ENCODE results near the gene FBXL7.

FBXL7 gene

DNA sequence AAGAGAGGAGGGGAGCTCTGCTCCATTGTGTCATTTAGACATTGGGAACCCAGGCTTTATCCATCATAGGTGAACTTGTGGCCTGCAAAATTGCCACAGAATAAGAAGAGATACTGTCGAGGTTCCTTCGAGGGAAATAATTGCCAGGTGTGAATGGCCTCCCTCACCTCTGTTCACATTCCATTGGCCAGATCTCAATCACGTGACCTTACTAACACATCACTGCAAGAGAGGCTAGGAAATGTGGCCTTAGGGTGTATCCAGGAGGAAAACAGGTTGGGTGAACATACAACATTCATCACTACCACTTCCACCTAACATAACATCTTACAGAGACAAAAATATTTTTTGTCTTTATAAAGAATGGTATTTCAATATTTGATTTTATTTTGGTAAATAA is 182.1 kb downstream of the FBXL7 start:
- no peak for DNase-seq

DNA sequence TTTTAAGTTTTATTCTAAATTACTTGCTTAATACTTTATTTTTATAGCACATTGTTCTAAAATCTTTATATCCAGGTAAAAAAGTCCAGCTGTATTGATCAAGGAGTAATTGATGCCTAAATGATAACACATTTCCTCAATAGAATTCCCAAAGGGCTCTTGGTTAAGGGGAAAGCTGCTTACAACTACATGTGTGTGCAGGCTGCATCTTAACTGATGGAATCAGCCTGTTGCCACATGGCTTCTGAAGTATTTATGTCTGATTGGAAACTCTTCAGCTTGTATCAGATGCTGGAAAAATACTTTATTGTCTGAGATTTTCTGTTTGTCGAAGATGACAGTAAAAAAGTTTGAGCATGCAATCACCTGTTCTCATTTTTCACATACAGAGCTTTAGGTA is 182.6 kb downstream of the FBXL7 start:
- no peak for DNase-seq

DNA sequence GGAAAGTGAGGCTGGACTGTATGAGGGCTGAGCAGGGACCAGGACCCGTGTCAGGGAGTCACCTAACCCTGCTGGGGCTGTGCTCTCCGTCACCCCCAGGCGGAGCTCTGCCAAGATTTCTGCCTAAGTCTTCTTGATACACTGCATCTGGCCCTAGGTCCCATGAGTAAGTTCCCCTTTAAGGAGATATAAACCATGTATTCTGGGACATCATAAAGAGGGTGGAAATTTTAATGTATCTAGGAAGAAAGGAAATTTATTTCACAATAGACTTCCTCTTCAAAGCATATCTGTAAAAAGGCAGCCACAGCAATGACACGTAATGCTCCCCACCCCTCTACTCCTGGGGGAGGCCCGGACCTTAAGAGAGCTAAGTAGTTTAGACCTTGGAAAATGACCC is 183.4 kb downstream of the FBXL7 start:
- DNase-seq, result no peak

DNA sequence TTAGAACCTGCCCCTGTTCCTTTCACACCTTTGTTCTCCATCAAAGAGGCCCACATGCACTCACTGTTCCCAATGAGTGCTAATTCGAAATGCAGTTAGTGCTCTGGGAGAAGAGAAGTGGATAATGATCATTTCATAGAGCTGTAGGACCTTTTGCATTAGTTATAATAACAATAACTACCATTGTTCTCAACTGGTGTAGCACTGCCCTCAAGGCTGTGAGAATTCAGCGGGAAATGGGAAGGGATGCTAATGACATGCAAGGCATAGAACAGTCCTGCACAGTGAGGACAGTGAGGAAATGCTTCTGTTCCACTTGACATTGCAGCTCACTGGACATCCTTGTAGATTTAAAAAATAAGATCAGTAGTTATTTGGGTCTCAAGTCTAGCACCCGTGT is 187.4 kb downstream of the FBXL7 start:
- no peak for DNase-seq

DNA sequence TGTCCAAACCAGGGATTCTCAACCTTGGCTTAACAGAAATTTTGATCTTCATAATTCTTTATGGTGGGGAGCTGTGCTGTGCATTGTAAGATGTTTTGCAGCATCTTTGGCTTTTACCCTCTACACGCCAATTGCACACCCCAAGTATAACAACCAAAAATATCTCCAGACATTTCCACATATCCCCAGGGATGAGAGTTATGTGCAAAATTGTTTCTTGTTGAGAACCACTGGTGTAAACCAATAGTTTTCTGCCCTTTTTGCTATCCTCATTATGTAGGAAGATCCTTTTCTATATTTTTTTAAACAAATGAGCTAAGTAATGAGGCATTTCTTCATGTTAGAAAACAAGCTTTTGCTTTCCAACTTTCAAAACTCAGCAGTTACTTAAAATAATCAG is 189.9 kb downstream of the FBXL7 start:
- DNase-seq, result no peak

DNA sequence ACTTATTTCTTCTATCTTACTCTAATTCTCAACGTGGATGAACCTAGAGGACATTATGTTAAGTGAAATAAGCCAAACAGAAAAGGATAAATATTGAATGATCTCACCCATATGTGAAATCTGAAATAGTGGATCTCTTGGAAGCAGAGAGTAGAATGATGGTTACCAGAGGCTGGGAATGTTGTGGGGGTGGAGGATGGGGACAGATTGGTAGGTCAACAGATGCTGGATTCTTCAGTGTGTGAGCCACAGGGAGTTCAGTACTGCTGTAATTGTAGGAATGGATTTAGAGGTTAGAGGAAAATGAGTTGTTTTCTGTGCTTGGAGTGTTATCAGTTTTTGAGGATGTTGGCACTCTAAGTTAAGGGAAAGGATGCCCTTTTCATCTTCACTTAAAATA is 190.6 kb downstream of the FBXL7 start:
- no peak for DNase-seq

DNA sequence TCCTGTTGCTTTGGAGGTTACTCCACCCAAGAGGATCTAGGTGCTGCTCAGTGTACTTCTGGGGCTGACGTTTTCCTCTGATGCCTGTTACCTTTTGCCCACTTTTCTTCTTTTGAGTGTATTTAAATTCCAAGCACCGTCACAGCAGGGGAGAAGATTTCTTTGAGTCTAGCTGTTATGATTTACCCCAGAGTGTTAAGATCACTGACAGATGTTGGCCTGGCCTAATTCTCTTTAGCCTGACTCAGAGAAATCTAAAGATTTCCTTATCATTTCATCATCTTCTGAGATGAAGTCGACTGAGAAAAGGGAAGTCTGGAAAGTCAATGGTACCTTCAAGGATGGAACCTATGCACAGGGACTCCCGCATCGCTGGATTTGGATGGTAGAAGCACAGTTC is 191.5 kb downstream of the FBXL7 start:
- DNase-seq, result no peak

DNA sequence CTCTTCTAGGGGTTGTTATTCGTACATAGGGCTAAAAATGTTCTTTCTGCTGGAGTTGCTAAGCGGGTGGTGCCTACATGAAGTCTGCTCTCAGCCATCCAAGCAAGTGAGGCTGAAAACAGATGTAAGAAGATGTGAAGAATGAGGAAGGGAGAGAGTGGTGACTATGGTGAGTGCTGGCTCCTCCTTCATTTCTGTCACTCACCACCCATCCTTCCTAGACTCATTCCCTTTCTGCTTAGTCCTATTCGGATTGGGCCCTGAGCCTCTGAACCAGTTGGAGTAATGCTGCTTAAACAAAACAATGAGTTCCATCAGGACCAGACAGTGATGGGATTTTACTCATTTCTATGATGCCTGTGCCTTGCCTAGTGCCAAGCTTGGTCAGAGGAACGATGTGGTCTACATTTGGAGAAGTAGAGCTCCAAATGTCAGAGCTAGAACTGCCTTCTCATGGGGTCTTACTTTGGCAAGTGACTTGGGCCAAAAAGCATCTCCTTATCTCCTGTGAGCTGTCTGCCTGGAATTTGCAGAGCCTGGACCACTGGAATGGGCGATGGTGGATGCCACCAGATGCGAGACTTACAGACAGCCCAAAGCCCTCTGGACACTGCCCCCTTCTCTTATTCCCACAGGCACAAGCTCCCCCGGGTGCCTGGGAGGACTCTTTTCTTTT is 192.9 kb downstream of the FBXL7 start:
- DNase-seq, result no peak

DNA sequence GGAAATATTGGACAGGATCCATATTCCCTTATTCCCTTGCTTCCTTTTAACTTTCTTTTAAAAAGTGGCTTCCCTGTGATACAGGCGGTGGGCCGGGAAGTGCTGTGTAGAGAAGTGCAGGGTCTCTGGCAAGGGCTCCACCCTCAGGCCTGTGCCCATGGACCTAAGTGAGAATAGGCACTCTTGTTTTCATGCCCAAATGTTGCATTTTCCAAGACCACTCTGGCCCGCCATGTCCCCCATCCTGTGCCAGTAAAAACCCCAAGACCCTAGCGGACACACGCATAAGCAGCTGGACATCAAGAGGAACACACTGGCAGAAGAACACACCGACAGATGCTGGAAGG is 193.4 kb downstream of the FBXL7 start:
- no peak for DNase-seq

DNA sequence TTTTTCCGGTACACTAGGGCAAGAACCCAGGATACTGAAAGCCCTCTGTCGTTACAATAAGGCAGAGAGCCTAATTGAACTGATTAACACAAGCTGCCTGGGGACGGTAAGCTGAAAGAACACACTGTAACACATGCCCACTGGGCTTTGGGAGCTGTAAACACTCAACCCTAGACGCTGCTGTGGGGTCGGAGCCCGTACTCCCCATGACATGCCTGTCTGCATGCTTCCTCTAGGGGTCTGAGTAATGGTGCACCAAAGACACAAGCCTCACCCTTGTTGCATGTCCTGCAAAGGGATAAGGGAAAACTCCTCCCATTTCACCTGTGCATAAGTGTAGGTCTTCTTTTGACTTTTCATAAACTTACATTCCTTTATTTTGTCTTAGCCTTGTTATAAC is 194.0 kb downstream of the FBXL7 start:
- DNase-seq, result no peak

DNA sequence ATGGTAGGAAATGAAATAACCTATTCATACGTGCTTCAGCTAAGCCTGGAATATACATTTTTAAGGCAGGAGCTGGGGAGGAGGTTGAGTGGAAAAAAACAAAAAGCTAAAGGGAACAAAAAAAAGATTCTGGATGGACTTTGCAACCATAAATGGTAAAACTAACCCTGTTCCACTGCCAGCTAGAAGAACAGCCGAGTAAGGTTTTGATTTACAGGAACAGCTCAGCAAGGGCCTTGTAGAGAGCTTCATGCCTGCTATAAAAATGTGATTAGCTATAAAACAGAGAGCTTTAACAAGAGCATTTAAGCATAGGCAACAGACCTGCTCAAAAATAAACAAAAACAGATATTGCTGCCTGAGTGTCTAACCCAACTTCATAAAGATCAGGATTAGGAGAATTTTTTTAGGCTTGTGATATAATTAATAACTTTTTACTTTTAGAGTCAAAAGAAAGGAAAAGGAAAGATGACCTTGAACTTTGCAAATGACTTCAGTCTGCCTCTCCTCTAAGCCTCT is 194.8 kb downstream of the FBXL7 start:
- no peak for DNase-seq

DNA sequence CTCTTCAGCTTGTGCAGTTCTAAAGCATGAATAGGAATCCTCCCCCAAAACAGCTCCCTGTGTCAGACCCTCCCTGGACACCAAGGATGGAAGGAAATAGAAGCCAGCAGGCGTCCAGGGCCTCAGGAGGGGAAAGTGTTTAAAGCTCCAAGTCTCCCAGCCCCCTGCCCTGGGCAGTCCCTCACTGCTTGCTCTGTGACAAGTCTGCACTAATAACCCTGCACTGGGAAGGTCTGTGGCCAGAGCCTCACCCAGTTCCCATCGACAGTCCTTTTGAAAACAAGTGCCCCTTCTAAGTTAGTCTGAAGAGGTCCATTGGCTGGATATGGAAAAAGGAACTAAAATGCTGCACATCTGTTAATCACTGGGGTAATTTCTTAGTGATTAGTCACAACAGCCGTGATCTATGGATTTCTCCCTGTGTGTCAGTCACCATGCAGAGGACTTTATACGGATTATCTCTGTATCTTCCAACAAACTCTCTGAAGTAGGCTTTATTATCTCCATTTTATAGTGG is 195.3 kb downstream of the FBXL7 start:
- DNase-seq, result no peak

DNA sequence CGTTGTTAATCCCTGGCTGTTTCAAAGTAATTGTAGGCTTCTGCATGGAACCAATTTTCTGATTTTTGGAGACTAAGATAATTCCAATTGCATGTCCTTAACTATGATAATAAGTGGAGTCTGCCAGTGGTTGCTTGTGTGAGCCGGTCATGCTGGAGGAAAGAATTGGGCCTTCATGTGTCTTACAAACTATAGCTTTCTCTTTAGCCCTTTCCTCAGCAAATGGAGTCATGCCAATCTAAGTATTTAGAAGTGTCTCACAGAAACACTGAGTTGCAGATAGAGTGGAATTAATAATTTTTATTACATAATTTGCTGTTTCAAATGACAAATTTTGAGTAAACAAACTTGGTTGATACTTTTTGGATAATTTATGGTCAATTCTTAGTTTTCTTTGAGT is 200.4 kb downstream of the FBXL7 start:
- DNase-seq, result no peak

DNA sequence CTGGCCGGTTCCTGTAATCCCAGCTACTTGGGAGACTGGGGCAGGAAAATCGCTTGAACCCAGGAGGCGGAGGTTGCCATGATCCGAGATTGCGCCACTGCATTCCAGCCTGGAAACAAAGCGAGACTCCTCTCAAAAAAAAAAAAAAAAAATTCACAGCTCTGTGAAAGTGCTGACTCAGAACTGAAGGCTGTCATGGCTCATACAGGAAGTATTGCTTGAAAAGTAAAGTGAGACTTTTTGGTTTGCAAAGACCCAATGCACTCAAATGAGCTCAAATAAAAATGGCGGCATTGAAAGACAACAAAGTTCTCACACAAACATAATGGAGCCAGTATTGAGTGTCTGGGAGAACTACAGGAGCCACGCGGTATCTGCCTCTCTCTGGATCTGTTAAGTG is 202.1 kb downstream of the FBXL7 start:
- DNase-seq, result no peak

DNA sequence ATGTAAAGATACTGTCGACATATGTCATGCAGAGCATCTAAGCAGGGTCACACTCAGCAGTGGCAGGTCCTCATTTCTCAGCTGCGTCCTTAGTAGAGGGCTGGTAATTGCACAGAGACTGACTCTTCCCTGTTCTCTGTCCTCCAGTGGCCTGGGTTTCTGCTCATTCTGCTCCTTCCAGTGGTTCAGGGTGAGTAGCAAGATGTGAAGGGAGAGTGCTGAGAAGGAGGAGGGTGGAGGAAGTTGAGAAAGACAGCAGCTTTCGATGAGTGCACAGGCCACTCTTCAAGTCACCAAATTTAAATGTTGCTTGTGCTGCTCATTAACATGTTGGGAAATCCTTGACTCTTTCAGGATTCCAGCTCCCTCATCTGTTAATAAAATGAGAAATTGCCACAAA is 203.9 kb downstream of the FBXL7 start:
- no peak for DNase-seq

DNA sequence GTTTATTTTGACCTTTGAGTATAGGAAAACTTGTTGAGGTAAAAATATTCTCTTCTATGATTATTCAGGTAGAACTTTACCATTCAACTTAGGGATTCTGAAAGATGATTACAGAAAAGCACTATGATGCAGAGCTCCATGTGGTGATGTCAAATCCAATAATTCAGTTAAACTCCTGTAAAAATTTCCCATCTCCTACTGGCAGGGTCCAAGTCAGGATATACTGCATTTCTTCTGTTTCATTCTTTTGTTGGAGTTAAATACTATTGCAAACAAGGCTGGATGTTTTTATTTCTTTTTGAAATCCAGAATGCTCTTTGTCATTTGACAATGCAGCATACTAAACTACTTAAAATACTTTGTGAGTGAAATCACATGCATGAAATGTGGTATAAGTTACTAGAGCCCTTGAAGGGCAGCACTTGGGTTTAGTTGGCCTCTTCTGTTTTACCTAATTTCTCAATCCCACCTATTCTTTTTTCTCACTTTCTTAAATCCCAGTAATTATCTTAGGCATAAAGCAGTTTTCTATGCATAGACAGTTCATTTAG is 204.5 kb downstream of the FBXL7 start:
- no peak for DNase-seq

DNA sequence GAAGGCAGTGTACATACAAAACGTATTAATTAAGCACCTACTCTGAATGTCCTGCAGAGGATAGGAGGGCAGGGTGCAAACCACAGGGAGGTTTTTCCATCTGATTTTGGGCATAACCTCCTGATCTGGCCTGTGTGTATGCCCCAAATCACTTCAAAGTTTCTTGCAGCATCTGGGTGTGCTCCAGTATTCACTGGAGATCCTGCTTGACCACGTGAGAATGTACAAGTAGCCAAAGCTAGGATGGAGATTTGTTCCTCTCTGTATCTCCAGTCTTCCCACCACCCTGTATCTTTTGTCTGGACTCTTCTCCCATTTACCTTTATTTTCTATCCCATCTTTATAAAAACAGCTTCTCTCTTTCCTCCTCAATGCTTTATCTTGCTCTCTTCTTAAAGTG is 207.7 kb downstream of the FBXL7 start:
- DNase-seq, result no peak

DNA sequence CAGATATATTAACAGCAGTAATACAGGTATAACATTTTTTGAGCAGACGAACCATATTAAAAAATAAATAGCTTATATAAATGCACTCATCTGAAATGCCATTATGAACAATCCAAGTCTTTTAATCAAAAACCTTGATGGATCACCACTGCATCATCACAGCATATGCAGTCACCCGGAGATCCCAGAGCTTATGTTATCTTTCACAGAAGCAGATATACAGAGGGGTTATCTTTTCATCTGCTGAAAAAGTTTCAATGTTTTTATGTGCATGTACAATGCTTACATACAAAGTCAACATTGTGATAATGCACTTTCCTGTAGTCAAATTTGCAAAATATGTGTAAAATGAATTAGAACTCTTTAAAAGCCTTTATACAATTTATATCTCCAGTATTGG is 211.9 kb downstream of the FBXL7 start:
- DNase-seq, result no peak

DNA sequence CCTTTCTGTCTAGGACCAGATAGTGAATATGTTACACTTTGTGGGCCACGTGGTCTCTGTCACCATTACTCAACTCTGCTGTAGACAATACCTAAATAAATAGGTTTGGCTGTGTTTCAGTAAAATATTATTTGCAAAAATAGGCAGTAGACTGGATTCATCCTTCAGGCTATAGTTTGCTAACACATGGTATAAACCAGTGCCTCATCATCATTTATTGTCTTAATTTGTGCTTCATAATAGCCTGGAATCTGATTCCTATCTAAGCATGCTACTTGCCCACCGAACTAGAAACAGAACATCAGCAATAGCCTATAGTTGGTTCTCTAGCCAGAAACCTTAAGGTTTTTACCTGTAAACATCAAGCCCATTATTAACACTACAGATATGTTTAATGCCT is 215.6 kb downstream of the FBXL7 start:
- DNase-seq, result no peak

DNA sequence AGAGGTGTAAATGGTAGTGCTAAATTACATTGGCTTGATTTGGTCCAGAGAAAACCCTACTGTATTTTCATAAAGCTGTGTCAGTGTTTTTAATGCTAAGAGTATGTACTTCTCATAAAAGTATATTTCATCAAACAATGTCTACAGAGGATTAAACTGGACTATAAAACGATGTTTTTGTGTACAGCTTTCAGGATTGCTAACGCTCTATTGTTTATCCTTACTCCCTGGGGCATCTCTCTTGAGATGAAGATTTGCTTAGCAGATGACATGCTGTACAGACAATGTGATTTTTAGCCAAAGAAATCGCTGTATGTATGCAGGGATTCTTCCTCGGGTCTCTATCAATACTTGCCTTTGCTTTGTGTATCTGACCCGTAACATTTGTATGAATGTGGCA is 216.0 kb downstream of the FBXL7 start:
- DNase-seq, result no peak

DNA sequence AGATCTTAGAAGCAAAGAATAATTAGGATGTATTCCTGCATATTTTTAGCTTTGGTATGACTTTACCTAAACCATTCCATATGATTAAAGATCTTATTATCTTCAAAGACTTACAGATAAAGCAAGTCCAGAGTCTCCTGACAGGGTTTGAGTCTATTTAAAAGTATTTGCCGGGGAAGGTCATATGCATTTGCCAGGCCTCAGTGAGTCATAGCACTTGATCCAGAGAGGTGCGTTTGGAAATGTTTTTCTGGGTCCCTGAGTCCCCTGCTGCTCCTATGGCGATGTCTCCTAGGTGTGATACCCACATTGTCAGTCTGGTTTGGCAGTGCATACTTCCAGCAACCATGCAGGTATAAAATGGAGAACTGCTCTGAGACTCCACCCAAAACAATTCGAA is 217.0 kb downstream of the FBXL7 start:
- no peak for DNase-seq

DNA sequence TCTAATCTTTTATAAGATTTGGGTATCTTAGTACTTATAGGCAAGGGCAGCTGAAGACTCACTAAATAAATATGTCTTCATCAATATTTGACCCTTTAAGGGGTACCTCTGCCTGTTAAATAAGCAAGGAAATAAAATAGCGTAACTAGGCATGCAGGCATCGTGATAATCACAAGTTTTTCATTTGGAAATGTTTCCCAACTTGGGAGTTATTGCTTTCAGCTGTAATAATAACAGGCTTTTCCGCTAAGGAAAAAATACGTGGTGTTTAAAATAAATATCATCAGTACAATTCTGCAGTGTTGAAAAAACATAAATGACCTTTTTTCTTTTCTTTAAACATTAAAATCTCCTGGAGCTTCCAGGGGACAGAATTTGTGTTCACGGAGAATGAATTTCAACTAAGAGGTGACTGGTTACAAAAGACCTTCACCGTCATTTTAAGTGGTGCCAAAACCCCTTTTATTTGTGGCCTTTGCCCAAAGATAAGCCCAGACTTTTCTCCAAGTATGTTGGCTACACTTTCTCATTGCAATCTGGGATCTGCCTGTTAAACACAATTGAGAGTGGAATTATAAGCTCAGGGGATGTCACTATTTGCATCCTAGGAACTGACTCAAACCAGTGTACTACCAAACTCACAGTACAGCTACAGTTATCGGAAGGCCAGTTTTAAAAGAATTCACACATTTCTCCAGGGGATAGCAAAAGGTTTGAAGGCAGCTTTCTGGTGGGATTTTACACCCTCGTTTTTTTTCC is 218.6 kb downstream of the FBXL7 start:
- no peak for DNase-seq

DNA sequence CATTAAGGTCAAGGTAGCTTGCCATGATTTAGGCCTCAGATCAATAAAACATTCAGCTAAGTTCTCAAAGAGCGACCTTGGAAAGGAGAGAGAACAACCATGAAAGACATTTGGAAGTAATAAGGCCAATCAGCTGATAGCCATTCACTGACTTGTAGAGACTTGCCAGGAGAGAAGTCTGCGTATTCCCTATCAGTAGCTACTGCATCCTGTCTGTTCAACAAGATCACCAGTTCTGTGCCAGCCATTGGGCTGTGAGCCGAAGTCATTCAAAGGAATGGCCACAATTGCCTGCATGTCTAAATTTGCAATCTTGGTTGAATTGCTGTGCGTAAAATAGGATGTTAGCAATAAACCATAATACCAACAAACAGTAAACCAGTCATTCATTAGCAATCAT is 219.8 kb downstream of the FBXL7 start:
- DNase-seq, result no peak

DNA sequence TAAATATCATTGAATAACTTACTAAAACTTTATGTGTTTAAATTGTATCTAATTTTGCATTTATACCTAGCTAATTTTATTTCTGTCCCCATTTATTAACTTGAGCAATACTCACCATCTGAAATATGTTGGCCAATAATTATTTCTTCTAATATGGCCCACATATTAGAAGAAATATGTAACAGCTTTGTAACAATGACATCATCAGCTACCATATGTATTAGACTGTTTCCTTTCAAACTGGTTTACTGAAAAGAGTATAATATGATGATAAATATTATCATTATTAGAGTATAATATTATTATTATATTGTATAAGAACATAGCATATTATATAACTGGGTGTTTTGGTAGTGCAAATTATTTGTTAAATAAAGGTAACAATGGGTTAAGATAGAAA is 220.5 kb downstream of the FBXL7 start:
- DNase-seq, result no peak
